Fibroblast of villous mesenchyme (primary cell): Measurements from ENCODE around the gene MEI1. TPM values are rescaled to one million over a fixed set of nuclear protein-coding genes. Genes with fewer than 3 reads are reported as not detected.
A peak's percentile ranks its signal among the peaks of the same experiment; 100 is the strongest.
"Not testable (repeated sequence)": the region's sequence is repeated elsewhere in the genome, so short reads cannot be mapped to it uniquely, and the experiment has no call there.

Source experiments
- DNase-seq: peaks from one replicate; pipeline ENCODE4 v3.0.0-alpha.2; 2010; ENCODE audit warnings: low read depth
- H3K4me3 ChIP-seq: 2 replicates; pipeline ENCODE4 v1.5.1; 2011; ENCODE audit warnings: low read depth, mild to moderate bottlenecking, low read length
- total RNA-seq: library from RNA; depleted of rRNA; stranded (reverse); fragments of >200 nt; gene quantifications from 2 replicates; pipeline ENCODE4 v1.2.3, GENCODE V29; 2012
- TF ChIP-seq, protein P1 (sequence below): IDR thresholded peaks from 2 replicates; pipeline ENCODE4 v1.5.1; 2012; ENCODE audit warnings: low read depth, mild to moderate bottlenecking, low read length; ENCODE audit not compliant: insufficient read depth

MEI1 gene
- total RNA-seq, 1 donor: 2.2 TPM

- TF ChIP-seq, protein P1, sequence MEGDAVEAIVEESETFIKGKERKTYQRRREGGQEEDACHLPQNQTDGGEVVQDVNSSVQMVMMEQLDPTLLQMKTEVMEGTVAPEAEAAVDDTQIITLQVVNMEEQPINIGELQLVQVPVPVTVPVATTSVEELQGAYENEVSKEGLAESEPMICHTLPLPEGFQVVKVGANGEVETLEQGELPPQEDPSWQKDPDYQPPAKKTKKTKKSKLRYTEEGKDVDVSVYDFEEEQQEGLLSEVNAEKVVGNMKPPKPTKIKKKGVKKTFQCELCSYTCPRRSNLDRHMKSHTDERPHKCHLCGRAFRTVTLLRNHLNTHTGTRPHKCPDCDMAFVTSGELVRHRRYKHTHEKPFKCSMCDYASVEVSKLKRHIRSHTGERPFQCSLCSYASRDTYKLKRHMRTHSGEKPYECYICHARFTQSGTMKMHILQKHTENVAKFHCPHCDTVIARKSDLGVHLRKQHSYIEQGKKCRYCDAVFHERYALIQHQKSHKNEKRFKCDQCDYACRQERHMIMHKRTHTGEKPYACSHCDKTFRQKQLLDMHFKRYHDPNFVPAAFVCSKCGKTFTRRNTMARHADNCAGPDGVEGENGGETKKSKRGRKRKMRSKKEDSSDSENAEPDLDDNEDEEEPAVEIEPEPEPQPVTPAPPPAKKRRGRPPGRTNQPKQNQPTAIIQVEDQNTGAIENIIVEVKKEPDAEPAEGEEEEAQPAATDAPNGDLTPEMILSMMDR: no peak
- H3K4me3 ChIP-seq: peak overlapping the region; percentile 67
- DNase-seq: peak; percentile 21
These were observed 17.7 kb upstream of the MEI1 start for GRCh38 chr22:41681616-41682015.

DNA sequence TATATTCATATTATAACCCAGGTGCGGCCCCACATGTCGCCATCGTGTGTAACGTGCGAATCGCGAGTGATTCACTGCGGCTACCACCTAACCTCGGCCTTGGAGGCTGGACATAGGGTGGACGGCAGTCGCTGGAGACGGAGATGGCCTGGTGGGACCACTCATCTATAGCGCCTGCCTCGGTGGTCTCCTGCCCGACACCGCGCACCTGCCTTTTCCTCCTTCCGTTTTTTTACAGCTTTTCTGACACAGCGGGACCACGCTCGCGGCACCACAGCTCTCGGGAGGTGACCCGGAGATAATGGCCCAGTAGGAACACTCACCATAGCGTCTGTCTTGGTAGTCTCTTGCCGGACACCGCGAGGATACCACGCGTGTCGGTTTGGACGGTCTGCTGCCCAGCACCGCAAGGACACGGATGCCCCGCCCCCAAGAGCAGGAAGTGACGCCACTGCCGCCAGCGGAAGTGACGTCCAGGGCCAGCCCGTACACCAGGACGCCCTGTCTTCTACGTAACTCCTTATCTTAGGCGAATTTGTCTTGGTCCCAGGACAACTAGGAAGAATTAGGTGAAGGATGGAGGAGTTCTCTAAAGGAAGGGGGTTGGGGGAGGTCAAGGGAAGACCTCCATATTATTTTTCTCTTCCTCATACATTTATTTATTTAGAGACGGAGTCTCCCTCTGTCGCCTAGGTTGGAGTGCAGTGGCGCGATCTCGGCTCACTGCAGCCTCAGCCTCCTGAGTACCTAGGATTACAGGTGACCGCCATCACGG is 17.1 kb upstream of the MEI1 start:
- TF ChIP-seq, protein P1: no peak
- DNase-seq: peak; percentile 93
- H3K4me3 ChIP-seq: peak overlapping the region; percentile 67

DNA sequence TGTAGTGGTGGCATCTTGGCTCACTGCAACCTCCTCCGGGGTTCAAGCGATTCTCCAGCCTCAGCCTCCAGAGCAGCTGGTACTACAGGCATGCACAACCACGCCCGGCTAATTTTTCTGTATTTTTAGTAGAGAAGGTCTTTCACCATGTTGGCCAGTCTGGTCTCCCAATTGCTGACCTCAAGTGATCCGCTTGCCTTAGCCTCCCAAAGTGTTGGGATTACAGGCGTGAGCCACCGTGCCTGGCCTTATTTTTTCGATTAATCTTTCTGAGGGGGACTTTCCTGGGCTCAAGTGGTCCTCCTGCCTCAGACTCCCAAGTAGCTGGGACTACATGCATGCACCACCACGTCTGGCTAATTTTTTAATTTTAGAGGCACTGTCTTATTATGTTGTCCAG is 16.3 kb upstream of the MEI1 start:
- no peak for DNase-seq
- TF ChIP-seq, protein P1: no peak
- peak overlapping the region; percentile 67 for H3K4me3 ChIP-seq

DNA sequence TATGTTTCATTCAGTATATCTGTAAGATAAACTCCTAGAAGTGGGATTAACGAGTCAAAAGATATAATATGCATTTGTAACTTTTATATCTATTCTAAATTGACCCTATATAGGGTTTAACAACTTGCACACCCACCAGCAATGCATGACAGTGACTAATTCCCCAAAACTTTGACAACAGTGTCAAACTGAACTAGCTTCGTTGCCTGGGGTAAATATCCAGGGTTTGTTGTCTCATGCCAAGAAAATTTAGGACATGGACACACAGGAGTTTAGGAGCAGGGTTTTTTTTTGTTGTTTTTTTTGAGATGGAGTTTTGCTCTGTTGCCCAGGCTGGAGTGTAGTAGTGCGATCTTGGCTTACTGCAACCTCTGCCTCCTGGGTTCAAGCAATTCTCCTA is 15.7 kb upstream of the MEI1 start:
- H3K4me3 ChIP-seq: no peak overlapping the region
- no peak for DNase-seq
- TF ChIP-seq, protein P1: no peak

DNA sequence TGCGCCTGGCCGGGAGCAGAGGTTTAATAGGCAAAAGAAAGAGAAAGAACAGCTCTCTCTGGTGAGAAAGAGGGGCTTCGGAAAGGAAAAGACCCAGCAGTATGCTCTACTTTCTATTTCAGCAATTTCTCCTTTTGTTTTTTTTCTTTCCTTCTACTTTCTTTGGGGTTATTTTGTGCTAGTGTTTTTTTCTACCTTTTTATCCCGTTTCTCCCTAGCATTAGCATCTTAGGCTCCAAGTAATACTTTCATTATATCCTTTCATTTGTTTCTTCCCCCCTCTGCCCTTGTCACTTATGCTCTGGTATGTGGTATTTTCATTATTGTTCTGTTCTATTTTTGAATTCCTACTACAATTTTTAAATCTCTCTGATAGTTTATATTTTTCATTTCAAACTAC is 15.1 kb upstream of the MEI1 start:
- H3K4me3 ChIP-seq: no peak overlapping the region
- TF ChIP-seq, protein P1: no peak
- DNase-seq: no peak

DNA sequence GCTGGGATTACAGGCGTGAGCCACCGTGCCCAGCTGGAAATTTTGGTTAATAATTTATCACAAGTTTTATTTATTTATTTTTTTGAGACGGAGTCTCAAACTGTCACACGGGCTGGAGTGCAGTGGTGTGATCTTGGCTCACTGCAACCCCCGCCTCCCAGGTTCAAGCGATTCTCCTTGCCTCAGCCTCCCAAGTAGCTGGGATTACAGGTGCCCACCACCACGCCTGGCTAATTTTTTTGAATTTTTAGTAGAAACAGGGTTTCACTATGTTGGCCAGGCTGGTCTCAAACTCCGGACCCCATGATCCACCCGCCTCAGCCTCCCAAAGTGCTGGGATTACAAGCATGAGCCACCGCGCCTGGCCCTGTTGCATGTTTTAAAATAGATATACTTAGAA is 12.4 kb upstream of the MEI1 start:
- not testable (repeated sequence) for H3K4me3 ChIP-seq, DNase-seq

DNA sequence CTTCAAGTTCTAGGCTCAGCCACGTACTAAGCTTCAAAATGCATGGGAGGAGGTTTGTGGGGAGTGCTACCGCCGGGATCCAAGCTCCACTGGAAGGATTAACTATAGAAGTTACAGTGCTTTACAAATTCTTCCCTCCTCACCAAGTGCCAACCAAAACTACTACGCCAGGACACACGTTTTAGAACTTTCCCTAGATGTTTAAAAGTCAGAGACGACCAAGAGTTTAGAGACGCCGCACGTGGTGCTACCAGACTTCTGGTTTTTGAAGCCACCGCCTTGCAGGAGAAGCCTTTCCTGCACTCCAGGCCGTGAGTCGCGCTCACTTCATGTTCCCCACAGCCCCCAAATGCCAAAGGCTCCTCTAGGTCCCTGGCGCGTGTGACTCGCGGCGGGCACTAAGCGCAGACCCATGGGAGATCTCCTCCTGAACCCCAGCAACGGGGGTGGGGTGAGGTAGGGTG is 11.4 kb upstream of the MEI1 start:
- DNase-seq: peak; percentile 41
- TF ChIP-seq, protein P1: no peak
- peak overlapping the region; percentile 73 for H3K4me3 ChIP-seq
